Endothelial cell of umbilical vein (primary cell): Measurements from ENCODE around the gene CDC20B. TPM values are rescaled to one million over a fixed set of nuclear protein-coding genes. Genes with fewer than 3 reads are reported as not detected.
A peak's percentile ranks its signal among the peaks of the same experiment; 100 is the strongest.

Experiments used
- BruUV-seq: library from RNA; stranded (reverse); fragments of 400-500 nt; replicated peaks from 2 replicates; lab custom pipeline; 2021; lab: Mats Ljungman, UMichigan
- CTCF ChIA-PET: fragments of 300-600, 350-600 bp; sonication (Branson Sonifier 250); formaldehyde crosslinking; loops from one replicate; lab custom pipeline; 2021; ENCODE audit warnings: antibody characterized with exemption, inconsistent platforms; lab: Charles Lee
- POLR2A ChIA-PET: fragments of 300-600, 350-600 bp; sonication (Branson Sonifier 250); formaldehyde crosslinking; loops from one replicate; lab custom pipeline; 2021; ENCODE audit warnings: antibody characterized with exemption, inconsistent platforms; lab: Charles Lee
- DNase-seq: peaks from one replicate; pipeline ENCODE4 v3.0.0-alpha.2; 2011; ENCODE audit warnings: low read depth, low spot score
- FAIRE-seq: peaks from 2 replicates; lab custom pipeline; 2011; peaks lifted over from hg19 to GRCh38; lab: Jason Lieb, UNC
- H2AFZ ChIP-seq: 2 replicates; pipeline ENCODE4 v1.6.0; 2012; ENCODE audit warnings: low read depth, low read length, control low read depth, inconsistent platforms
- H3K27ac ChIP-seq: 2 replicates; pipeline ENCODE4 v1.5.1; 2011; ENCODE audit warnings: low read depth, mild to moderate bottlenecking, control low read depth, low read length, moderate library complexity; ENCODE audit not compliant: insufficient read depth
- H3K27me3 ChIP-seq, 2 experiments: 2 replicates each; pipeline versions ENCODE4 v1.6.0 to v1.6.1; 2011; ENCODE audit warnings: low read length in 2 of 2, mixed read lengths in 1 of 2; ENCODE audit not compliant: control insufficient read depth in 2 of 2, insufficient read depth in 2 of 2
- H3K36me3 ChIP-seq, 2 experiments: 2 replicates in 1 of 2; 3 replicates in 1 of 2; pipeline ENCODE4 v1.5.1; 2011; ENCODE audit warnings: low read length in 2 of 2, mild to moderate bottlenecking in 1 of 2, moderate library complexity in 1 of 2; ENCODE audit not compliant: control insufficient read depth in 2 of 2, insufficient read depth in 2 of 2; ENCODE audit errors: extremely low read depth in 1 of 2
- H3K4me1 ChIP-seq: 3 replicates; pipeline ENCODE4 v1.5.1; 2011; ENCODE audit warnings: mild to moderate bottlenecking, low read length; ENCODE audit not compliant: control insufficient read depth, insufficient read depth; ENCODE audit errors: extremely low read depth
- H3K4me2 ChIP-seq: 2 replicates; pipeline ENCODE4 v1.6.1; 2011; ENCODE audit warnings: low read length, control low read depth, mixed read lengths; ENCODE audit not compliant: insufficient read depth
- H3K4me3 ChIP-seq, 3 experiments: fragments of 200-600 bp in 1 of 3; sonication (generic), shearing (Covaris generic) in 1 of 3; replicated peaks in 1 of 3; 2 replicates each; pipeline ENCODE4 v1.5.1; 2011 to 2016; ENCODE audit warnings: control low read depth in 3 of 3, low read length in 3 of 3, mild to moderate bottlenecking in 2 of 3, inconsistent platforms in 1 of 3, low read depth in 1 of 3, moderate library complexity in 1 of 3; ENCODE audit not compliant: insufficient read depth in 1 of 3
- H3K79me2 ChIP-seq: 2 replicates; pipeline ENCODE4 v1.6.0; 2012; ENCODE audit warnings: low read length, inconsistent platforms; ENCODE audit not compliant: control insufficient read depth, insufficient read depth
- H3K9ac ChIP-seq: replicated peaks from 2 replicates; pipeline ENCODE3; 2011; ENCODE audit warnings: low read length, control low read depth; ENCODE audit not compliant: insufficient read depth; ENCODE audit errors: extremely low read depth
- H3K9me1 ChIP-seq: replicated peaks from 3 replicates; pipeline ENCODE4 v1.6.0; 2011; ENCODE audit warnings: mild to moderate bottlenecking, low read length; ENCODE audit not compliant: control insufficient read depth, insufficient read depth; ENCODE audit errors: extremely low read depth
- H3K9me3 ChIP-seq: replicated peaks from 2 replicates; pipeline ENCODE4 v1.5.1; 2012; ENCODE audit warnings: low read length, inconsistent platforms; ENCODE audit not compliant: control insufficient read depth, insufficient read depth
- H4K20me1 ChIP-seq: replicated peaks from 2 replicates; pipeline ENCODE3; 2011; ENCODE audit warnings: mild to moderate bottlenecking, low read length; ENCODE audit not compliant: control insufficient read depth, insufficient read depth; ENCODE audit errors: extremely low read depth
- CTCF ChIP-seq, 2 donors: IDR thresholded peaks; 1 replicate in 1 of 2; 2 replicates in 1 of 2; pipeline ENCODE4 v1.5.1; 2011; ENCODE audit warnings: low read length in 2 of 2, mild to moderate bottlenecking in 2 of 2, moderate library complexity in 2 of 2, control low read depth in 1 of 2, inconsistent platforms in 1 of 2, low read depth in 1 of 2; ENCODE audit not compliant: insufficient read depth in 1 of 2; ENCODE audit errors: extremely low read depth in 1 of 2
- EZH2 ChIP-seq: IDR thresholded peaks from 2 replicates; pipeline ENCODE4 v1.6.1; 2012; ENCODE audit warnings: borderline replicate concordance, low read depth, mild to moderate bottlenecking, moderate library complexity, low read length, inconsistent platforms; ENCODE audit not compliant: severe bottlenecking
- FOS ChIP-seq: IDR thresholded peaks from 2 replicates; pipeline ENCODE4 v1.6.1; 2011; ENCODE audit warnings: mild to moderate bottlenecking, low read length, moderate library complexity, borderline replicate concordance; ENCODE audit not compliant: insufficient read depth
- GATA2 ChIP-seq: IDR thresholded peaks from 2 replicates; pipeline ENCODE4 v1.7.0; 2011; ENCODE audit warnings: low read depth, mild to moderate bottlenecking, moderate library complexity, mixed read lengths, low read length; ENCODE audit not compliant: insufficient read length, insufficient read depth
- JUN ChIP-seq: IDR thresholded peaks from 2 replicates; pipeline ENCODE4 v1.6.1; 2011; ENCODE audit warnings: borderline replicate concordance, low read depth; ENCODE audit not compliant: insufficient read length, insufficient read depth
- MYC ChIP-seq: IDR thresholded peaks from one replicate; pipeline ENCODE4 v1.6.1; 2011; ENCODE audit warnings: mild to moderate bottlenecking, low read depth, low read length
- POLR2A ChIP-seq: IDR thresholded peaks from 2 replicates; pipeline ENCODE4 v1.6.1; 2012; ENCODE audit warnings: low read depth, mild to moderate bottlenecking, control low read depth, low read length
- POLR2AphosphoS5 ChIP-seq: IDR thresholded peaks from 2 replicates; pipeline ENCODE4 v1.6.1; 2012; ENCODE audit warnings: low read depth, mild to moderate bottlenecking, control low read depth, low read length, moderate library complexity; ENCODE audit not compliant: insufficient read depth
- dilution Hi-C: fragments of 300-500 bp; cut with MboI; formaldehyde crosslinking; loops from one replicate; pipeline ENCODE4 v1.15.0; 2019; ENCODE audit warnings: low sequenced_read_pairs; ENCODE audit not compliant: extremely low pct_ligation_motif_present
- intact Hi-C: fragments of 100-400 bp; cut with micrococcal nuclease; formaldehyde crosslinking; loops from one replicate; pipeline ENCODE4 v1.10.0; 2022
- microRNA counts: library from miRNA; unstranded; fragments of <30 nt; microRNA quantifications from one replicate; lab custom pipeline; 2016
- microRNA-seq: library from miRNA; unstranded; fragments of <30 nt; microRNA quantifications from one replicate; pipeline ENCODE4 v1.2.0, GENCODE V29; 2021; ENCODE audit warnings: borderline number of aligned reads, borderline replicate concordance
- polyA plus RNA-seq, 4 experiments: library from polyadenylated mRNA; depleted of rRNA in 3 of 4; stranded (reverse) in 3 of 4; unstranded in 1 of 4; fragments of >200 nt; gene quantifications; 2 replicates each; pipeline versions ENCODE4 v1.2.1 to v1.2.3, GENCODE V29; 2011 to 2012; ENCODE audit warnings: missing spikeins in 1 of 4
- small RNA-seq: library from RNA; depleted of rRNA; stranded (forward); fragments of <200 nt; gene quantifications from one replicate; pipeline ENCODE3, GENCODE V24; 2012; ENCODE audit warnings: low replicate concordance, low read depth; ENCODE audit not compliant: insufficient read depth, insufficient read length
- total RNA-seq: library from RNA; stranded (reverse); gene quantifications from 2 replicates; pipeline ENCODE4 v1.2.3, GENCODE V29; 2021
- TF ChIP-seq, protein P1 (sequence below): IDR thresholded peaks from 2 replicates; pipeline ENCODE4 v1.6.1; 2011; ENCODE audit not compliant: insufficient read depth, insufficient read length

CDC20B gene
- total and polyA plus RNA-seq, 2 donors (not counting 3 experiments of a cell fraction or from before 2014, with no cell fraction given), result 0.22 TPM

GRCh38 chr5:55063220-55063863 lies 109.6 kb downstream of the CDC20B start:
- Histone ChIP-seq H3K9me1 (no peaks in the 10 kb centered on the region), H3K27me3 (no peaks in the 10 kb centered on the region), H2AFZ (peak overlapping the region; percentile 3), H3K36me3 (no peaks in the 10 kb centered on the region), H3K9me3 (no peaks in the 10 kb centered on the region), H3K9ac (no peak overlapping the region), H3K4me2 (peak overlapping the region; percentile 32), H3K79me2 (no peaks in the 10 kb centered on the region), H4K20me1 (no peaks in the 10 kb centered on the region), H3K27ac (peak overlapping the region; percentile 24), H3K4me3 (no peak overlapping the region), H3K4me1 (peaks cover 15% of the 10 kb centered on the region)
- dilution Hi-C loops, result no loop called here
- intact Hi-C loops, result loop anchor here (1.0 kb wide), 1 partner anchor 78 kb away; the partner anchor contains the start of gene ESM1
- ChIA-PET POLR2A (no interaction called here), CTCF (interaction anchor here (0.6 to 1.5 kb wide), 3 partner anchors 14 to 196 kb away, joined by 3 to 4 read pairs (median 3); no protein-coding TSS in a partner anchor)
- no TSS peak for BruUV-seq
- peak; percentile 93 for FAIRE-seq
- peak; percentile 54 for DNase-seq
- TF ChIP-seq POLR2AphosphoS5 (peak; percentile 22), MYC (no peak), EZH2 (no peak), CTCF (IDR thresholded peaks at IDR 0.05; ENCODE audit: extremely low read depth in 1 of 2, insufficient read depth in 1 of 2, low read depth in 1 of 2, low read length in 2 of 2) (no peak), JUN (no peak), POLR2A (no peak), GATA2 (no peak), FOS (peak; percentile 87)
- TF ChIP-seq, protein P1, sequence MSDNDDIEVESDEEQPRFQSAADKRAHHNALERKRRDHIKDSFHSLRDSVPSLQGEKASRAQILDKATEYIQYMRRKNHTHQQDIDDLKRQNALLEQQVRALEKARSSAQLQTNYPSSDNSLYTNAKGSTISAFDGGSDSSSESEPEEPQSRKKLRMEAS, result no peak

MicroRNAs encoded within 50 kb of the gene (microRNA counts, 767-probe panel; counts per million panel counts)
- microRNA hsa-miR-449a (lab: Ali Mortazavi, UCI), result 723 counts per million, percentile 96 among the panel's probes with 10 or more counts
- microRNA hsa-miR-449b-5p (lab: Ali Mortazavi, UCI), result 723 counts per million, percentile 96 among the panel's probes with 10 or more counts
- microRNA hsa-miR-449c-5p (lab: Ali Mortazavi, UCI), result 723 counts per million, percentile 96 among the panel's probes with 10 or more counts

Small RNA genes lying within 50 kb of the gene (microRNA-seq; reads per million reads assigned to microRNA genes)
- gene MIR449A (4.6 reads per million, percentile 7 among the genes with 10 or more reads in this experiment), gene MIR449B (not detected), gene MIR449C (not detected)

Small RNA genes lying within 50 kb of the gene (small RNA-seq; reads per million reads assigned to genes)
- not detected for gene MIR449A
- gene MIR449B, result not detected
- not detected for gene MIR449C

Other genes with a start within 250 kb of the CDC20B start
- 577 and 781 TPM in 2 replicates for gene ESM1, start 187.6 kb downstream of the CDC20B start, total RNA-seq
- gene ESM1, start 187.6 kb downstream of the CDC20B start, polyA plus RNA-seq, result 214 and 221 TPM in 2 replicates
- gene GZMK, start 148.9 kb downstream of the CDC20B start, total RNA-seq, result not detected in 2 replicates
- gene GZMK, start 148.9 kb downstream of the CDC20B start, polyA plus RNA-seq, result not detected in 2 replicates
- not detected in 2 replicates for gene GZMA, start 70.5 kb downstream of the CDC20B start, total RNA-seq
- gene GZMA, start 70.5 kb downstream of the CDC20B start, polyA plus RNA-seq, result 0.11 TPM in 1 of 2 replicates, not detected in the other
- gene GPX8, start 13.0 kb downstream of the CDC20B start, total RNA-seq, result 147 and 161 TPM in 2 replicates
- gene GPX8, start 13.0 kb downstream of the CDC20B start, polyA plus RNA-seq, result 45.1 and 60.1 TPM in 2 replicates
- not detected in 2 replicates for gene MCIDAS, start 54.1 kb upstream of the CDC20B start, total RNA-seq
- not detected in 2 replicates for gene MCIDAS, start 54.1 kb upstream of the CDC20B start, polyA plus RNA-seq
- gene CCNO, start 60.4 kb upstream of the CDC20B start, total RNA-seq, result 0.58 and 0.88 TPM in 2 replicates
- gene CCNO, start 60.4 kb upstream of the CDC20B start, polyA plus RNA-seq, result 0.37 and 0.60 TPM in 2 replicates
- gene DHX29, start 134.5 kb upstream of the CDC20B start, total RNA-seq, result 28.0 and 32.8 TPM in 2 replicates
- gene DHX29, start 134.5 kb upstream of the CDC20B start, polyA plus RNA-seq, result 2.1 and 4.7 TPM in 2 replicates
- 76.3 and 77.2 TPM in 2 replicates for gene MTREX, start 134.8 kb upstream of the CDC20B start, total RNA-seq
- 6.4 and 9.8 TPM in 2 replicates for gene MTREX, start 134.8 kb upstream of the CDC20B start, polyA plus RNA-seq